B cell (primary cell): ENCODE measurements around the gene MAGI2.

Experiments used
- EZH2 ChIP-seq: IDR thresholded peaks from 2 replicates; pipeline ENCODE4 v1.6.1; 2012; ENCODE audit warnings: borderline replicate concordance, low read depth, mild to moderate bottlenecking, moderate library complexity, low read length; ENCODE audit not compliant: insufficient read depth, poor library complexity, severe bottlenecking
- TF ChIP-seq, protein P1 (sequence below): fragments of 200-600 bp; IDR thresholded peaks from one replicate; pipeline ENCODE4 v1.8.0; 2022; ENCODE audit warnings: antibody characterized with exemption, mild to moderate bottlenecking

- TF ChIP-seq EZH2, result no peak
- TF ChIP-seq, protein P1, sequence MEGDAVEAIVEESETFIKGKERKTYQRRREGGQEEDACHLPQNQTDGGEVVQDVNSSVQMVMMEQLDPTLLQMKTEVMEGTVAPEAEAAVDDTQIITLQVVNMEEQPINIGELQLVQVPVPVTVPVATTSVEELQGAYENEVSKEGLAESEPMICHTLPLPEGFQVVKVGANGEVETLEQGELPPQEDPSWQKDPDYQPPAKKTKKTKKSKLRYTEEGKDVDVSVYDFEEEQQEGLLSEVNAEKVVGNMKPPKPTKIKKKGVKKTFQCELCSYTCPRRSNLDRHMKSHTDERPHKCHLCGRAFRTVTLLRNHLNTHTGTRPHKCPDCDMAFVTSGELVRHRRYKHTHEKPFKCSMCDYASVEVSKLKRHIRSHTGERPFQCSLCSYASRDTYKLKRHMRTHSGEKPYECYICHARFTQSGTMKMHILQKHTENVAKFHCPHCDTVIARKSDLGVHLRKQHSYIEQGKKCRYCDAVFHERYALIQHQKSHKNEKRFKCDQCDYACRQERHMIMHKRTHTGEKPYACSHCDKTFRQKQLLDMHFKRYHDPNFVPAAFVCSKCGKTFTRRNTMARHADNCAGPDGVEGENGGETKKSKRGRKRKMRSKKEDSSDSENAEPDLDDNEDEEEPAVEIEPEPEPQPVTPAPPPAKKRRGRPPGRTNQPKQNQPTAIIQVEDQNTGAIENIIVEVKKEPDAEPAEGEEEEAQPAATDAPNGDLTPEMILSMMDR, result no peak
Observed at GRCh38 chr7:78176171-78176570, 1277.3 kb downstream of the MAGI2 start.
